ENCODE data around the gene TIAM1. TPM values are rescaled to one million over a fixed set of nuclear protein-coding genes. Genes with fewer than 3 reads are reported as not detected.

The TIAM1 gene
- total RNA-seq, 4 donors from 2014 or later: 0.66 to 3.5 (median 1.0) TPM

GRCh38 chr21:31356440-31356839 is 12.4 kb upstream of the TIAM1 start:
- in situ Hi-C loops (cut with MboI; ENCODE audit: low sequenced_read_pairs in 4 of 4) (no loop called here), intact Hi-C loops (cut with DNase I; ENCODE audit: low total_unique reads) (no loop called here)
- no peaks in the 10 kb centered on the region for H3K4me1 ChIP-seq
- H3K4me3 ChIP-seq: no peak overlapping the region
- H3K9me3 ChIP-seq: no peaks in the 10 kb centered on the region
- TF ChIP-seq CTCF (IDR thresholded peaks at IDR 0.05 in 4 of 5, conservative IDR thresholded peaks at IDR 0.05 in 1 of 5) (no peak), POLR2A (IDR thresholded peaks at IDR 0.05) (no peak)
- H3K27me3 ChIP-seq: no peaks in the 10 kb centered on the region
- ATAC-seq (no peak), DNase-seq (no peak)
- no peaks in the 10 kb centered on the region for H3K36me3 ChIP-seq
- no peak overlapping the region for H3K27ac ChIP-seq

- intact Hi-C loops (cut with DNase I; ENCODE audit: low total_unique reads) (no loop called here), in situ Hi-C loops (cut with MboI; ENCODE audit: low sequenced_read_pairs in 4 of 4) (no loop called here)
- H3K9me3 ChIP-seq: no peaks in the 10 kb centered on the region
- no peak for DNase-seq
- no peaks in the 10 kb centered on the region for H3K4me1 ChIP-seq
- no peak for ATAC-seq
- no peak for TF ChIP-seq CTCF (IDR thresholded peaks at IDR 0.05 in 4 of 5, conservative IDR thresholded peaks at IDR 0.05 in 1 of 5)
- no peak for TF ChIP-seq POLR2A (IDR thresholded peaks at IDR 0.05)
- H3K36me3 ChIP-seq: no peaks in the 10 kb centered on the region
- H3K27me3 ChIP-seq: no peaks in the 10 kb centered on the region
- no peak overlapping the region for H3K27ac ChIP-seq
- H3K4me3 ChIP-seq: no peak overlapping the region
Measured at GRCh38 chr21:31354604-31355443, 10.8 kb upstream of the TIAM1 start.

- no peak for TF ChIP-seq POLR2A (IDR thresholded peaks at IDR 0.05)
- no peak for TF ChIP-seq CTCF (IDR thresholded peaks at IDR 0.05 in 4 of 5, conservative IDR thresholded peaks at IDR 0.05 in 1 of 5)
- Histone ChIP-seq H3K9me3 (no peaks in the 10 kb centered on the region), H3K4me3 (no peak overlapping the region), H3K27ac (no peak overlapping the region), H3K36me3 (no peaks in the 10 kb centered on the region), H3K4me1 (no peaks in the 10 kb centered on the region), H3K27me3 (no peaks in the 10 kb centered on the region)
- in situ Hi-C loops (cut with MboI; ENCODE audit: low sequenced_read_pairs in 4 of 4) (no loop called here), intact Hi-C loops (cut with DNase I; ENCODE audit: low total_unique reads) (no loop called here)
- ATAC-seq (no peak), DNase-seq (no peak)
Measured at GRCh38 chr21:31354122-31354521, 10.1 kb upstream of the TIAM1 start.

GRCh38 chr21:31352836-31353235 is 8.8 kb upstream of the TIAM1 start:
- no peaks in the 10 kb centered on the region for H3K9me3 ChIP-seq
- H3K36me3 ChIP-seq: no peaks in the 10 kb centered on the region
- ATAC-seq (no peak), DNase-seq (no peak)
- no peak overlapping the region for H3K27ac ChIP-seq
- H3K27me3 ChIP-seq: no peaks in the 10 kb centered on the region
- in situ Hi-C loops (cut with MboI; ENCODE audit: low sequenced_read_pairs in 4 of 4): no loop called here
- H3K4me3 ChIP-seq: no peak overlapping the region
- no peaks in the 10 kb centered on the region for H3K4me1 ChIP-seq
- intact Hi-C loops (cut with DNase I; ENCODE audit: low total_unique reads): no loop called here
- TF ChIP-seq POLR2A (IDR thresholded peaks at IDR 0.05): no peak
- TF ChIP-seq CTCF (IDR thresholded peaks at IDR 0.05 in 4 of 5, conservative IDR thresholded peaks at IDR 0.05 in 1 of 5): no peak

Measured in gastrocnemius medialis (tissue), 4 donors.